Keratinocyte (primary cell): ENCODE data around the gene PRDM9.

Experiments
- EZH2 ChIP-seq: IDR thresholded peaks from one replicate; pipeline ENCODE4 v1.6.1; 2012; ENCODE audit warnings: inconsistent platforms, mild to moderate bottlenecking, low read length, moderate library complexity
- TF ChIP-seq, protein P1 (sequence below), 3 experiments: IDR thresholded peaks in 1 of 3; conservative IDR thresholded peaks in 1 of 3; optimal IDR thresholded peaks in 1 of 3; 2 replicates in 2 of 3; 3 replicates in 1 of 3; pipeline versions ENCODE3 to v1.5.1; 2011; ENCODE audit warnings: low read length in 3 of 3, mild to moderate bottlenecking in 3 of 3, moderate library complexity in 2 of 3, control low read depth in 1 of 3, inconsistent platforms in 1 of 3; ENCODE audit not compliant: insufficient read depth in 2 of 3; ENCODE audit errors: extremely low read depth in 1 of 3

DNA sequence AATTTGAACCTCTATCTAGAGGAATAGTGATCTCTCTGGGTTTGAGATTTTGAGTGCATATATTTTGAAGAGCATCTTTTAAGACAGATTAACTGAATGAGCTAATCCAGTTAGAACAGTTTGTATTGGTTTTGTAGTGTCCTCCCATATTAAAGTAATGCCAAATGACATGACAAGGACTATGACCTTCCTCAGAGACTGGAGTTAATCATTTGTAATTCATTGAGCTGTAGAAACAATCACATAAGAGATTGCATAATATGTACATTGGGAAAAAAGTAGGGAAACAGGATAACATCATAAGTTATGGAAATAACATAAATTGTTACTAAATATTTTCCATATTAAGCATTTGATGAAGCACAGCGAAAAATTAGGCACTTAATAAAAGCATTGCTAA lies 45.8 kb upstream of the PRDM9 start:
- TF ChIP-seq, protein P1, sequence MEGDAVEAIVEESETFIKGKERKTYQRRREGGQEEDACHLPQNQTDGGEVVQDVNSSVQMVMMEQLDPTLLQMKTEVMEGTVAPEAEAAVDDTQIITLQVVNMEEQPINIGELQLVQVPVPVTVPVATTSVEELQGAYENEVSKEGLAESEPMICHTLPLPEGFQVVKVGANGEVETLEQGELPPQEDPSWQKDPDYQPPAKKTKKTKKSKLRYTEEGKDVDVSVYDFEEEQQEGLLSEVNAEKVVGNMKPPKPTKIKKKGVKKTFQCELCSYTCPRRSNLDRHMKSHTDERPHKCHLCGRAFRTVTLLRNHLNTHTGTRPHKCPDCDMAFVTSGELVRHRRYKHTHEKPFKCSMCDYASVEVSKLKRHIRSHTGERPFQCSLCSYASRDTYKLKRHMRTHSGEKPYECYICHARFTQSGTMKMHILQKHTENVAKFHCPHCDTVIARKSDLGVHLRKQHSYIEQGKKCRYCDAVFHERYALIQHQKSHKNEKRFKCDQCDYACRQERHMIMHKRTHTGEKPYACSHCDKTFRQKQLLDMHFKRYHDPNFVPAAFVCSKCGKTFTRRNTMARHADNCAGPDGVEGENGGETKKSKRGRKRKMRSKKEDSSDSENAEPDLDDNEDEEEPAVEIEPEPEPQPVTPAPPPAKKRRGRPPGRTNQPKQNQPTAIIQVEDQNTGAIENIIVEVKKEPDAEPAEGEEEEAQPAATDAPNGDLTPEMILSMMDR (optimal IDR thresholded peaks at IDR 0.05 in 1 of 3, IDR thresholded peaks at IDR 0.05 in 1 of 3, conservative IDR thresholded peaks at IDR 0.05 in 1 of 3; ENCODE audit: extremely low read depth in 1 of 3, insufficient read depth in 2 of 3, low read length in 3 of 3): no peak
- no peak for TF ChIP-seq EZH2
